Suppressor macrophage (primary cell): ENCODE data around the gene TOP2A.

Experiments
- DNase-seq, 4 experiments: peaks; one replicate each; pipeline ENCODE4 v3.0.0-alpha.2; 2020 to 2022

Gene TOP2A

DNA sequence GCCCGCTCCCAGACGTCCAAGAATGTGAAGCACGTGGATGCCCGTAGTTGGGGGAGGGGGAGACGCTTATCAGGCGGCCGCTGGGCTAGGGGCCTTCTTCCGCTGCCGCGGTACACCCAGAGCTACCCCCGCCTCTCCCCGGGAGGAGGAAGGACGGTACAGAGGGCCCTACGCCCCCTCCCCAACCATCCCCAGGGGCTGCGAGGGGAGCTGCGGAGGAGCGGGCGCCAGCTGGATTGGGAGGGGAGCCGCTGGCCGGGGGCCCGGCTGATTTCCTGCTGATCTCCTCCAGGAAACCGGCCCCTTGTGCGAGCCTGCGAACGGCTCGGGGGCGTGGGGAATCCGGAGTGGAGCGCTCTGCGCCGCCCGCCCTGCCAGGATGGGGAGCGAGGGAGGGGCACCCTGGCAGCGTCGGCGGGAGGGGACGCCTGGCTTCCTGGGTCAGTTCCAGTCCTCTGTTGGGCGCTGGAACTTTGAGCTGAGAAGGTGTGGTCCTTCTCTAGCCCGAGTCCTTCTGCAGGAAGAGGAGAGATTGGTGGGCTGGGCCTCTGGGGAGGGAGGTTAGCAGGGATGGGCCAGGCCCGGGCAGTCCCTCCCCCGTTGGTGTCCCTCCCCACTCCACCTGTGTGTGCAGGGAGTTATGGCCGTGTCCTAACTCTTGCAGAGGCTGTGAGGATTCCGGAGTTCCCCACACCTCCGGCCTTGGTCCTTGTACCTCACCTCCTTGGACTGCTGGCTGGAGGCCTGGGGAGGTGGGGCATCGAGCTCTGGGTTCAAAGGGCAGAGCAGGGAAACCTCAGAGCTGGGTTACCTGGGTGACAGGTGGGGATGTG is 72.3 kb downstream of the TOP2A start:
- DNase-seq, result peak in 1 of 4 experiments; percentile 25

DNA sequence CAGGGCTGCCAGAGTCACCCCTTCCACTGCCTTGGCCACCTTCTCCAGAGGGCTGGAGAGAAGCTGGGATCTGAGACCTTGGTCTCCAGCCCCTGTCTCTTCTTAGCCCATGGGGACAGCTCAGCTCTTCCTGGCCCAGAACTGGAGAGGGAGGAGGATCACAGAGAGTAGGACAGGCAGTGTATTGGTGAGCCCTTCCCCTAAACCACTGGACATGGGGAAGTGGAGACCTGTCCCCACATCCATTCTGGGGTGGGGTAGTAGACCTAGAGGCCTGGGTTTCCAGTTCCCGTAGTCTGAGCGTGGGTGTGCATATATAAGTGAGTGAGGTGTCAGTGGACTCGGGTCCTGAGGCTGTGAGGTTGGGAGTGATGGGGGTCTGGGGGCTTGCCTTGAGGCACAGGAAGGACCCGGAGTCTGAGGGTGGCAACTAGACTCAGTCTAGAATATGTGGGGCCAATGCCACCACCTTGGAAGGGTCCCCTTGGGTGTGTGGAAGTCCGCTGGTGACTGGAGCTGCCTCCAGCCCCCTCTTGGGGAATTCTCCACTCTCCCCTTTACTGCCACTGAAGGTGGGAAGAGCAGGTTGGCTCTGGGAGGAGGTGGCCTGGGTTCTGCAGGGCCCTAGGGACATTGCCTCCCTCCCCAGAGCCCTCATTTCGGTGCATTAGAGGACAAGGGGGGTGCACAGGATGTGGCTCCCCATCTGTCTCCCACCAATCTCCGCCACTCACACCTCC is 73.1 kb downstream of the TOP2A start:
- peak in 3 of 4 experiments; percentile 40 to 67 (median 64) for DNase-seq

DNA sequence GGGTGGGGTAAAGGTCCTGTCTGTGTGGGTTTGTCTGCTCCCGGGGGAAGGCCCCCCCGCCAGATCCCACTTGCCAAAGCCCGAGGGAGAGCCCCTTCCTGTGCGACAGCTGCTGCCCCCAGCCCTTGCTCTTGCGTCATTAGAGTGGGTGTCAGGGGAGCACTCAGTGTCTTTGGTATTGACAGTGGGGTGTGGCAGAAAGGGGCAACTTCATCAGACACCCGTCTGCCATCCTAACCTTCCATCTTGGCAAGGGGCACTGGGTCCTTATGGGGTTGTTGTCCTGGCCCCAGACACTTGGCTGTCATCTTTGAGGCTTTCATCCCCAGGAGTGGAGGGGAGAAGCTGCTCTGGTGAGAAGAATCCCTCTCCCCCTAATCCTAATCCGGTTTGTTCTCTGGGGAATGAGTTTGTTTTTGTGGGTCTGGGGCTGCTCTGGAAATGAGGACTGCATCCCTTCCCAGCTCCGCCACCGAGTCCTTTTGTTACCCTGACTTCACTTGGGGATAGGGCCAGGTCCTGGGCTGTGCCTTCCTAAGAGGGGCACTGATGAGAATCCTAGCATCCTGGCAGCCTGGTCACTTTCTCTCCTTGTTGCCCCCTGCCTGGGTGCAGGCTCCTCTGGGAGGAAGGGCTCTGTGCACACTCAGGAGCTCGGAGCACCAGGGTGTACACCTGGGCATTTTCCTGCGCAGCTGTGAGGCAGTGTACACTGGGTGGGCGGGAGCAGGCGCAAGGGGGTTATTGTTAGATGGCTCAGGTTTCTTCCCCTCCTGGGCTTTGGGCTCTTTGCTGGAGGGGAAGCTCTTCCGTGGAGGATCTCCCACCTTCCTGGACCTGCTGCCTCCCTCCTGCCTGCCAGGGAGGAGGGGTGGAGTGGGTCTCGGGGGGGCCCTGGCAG is 74.2 kb downstream of the TOP2A start:
- DNase-seq, result peak in 3 of 4 experiments; percentile 28 to 64 (median 50)

DNA sequence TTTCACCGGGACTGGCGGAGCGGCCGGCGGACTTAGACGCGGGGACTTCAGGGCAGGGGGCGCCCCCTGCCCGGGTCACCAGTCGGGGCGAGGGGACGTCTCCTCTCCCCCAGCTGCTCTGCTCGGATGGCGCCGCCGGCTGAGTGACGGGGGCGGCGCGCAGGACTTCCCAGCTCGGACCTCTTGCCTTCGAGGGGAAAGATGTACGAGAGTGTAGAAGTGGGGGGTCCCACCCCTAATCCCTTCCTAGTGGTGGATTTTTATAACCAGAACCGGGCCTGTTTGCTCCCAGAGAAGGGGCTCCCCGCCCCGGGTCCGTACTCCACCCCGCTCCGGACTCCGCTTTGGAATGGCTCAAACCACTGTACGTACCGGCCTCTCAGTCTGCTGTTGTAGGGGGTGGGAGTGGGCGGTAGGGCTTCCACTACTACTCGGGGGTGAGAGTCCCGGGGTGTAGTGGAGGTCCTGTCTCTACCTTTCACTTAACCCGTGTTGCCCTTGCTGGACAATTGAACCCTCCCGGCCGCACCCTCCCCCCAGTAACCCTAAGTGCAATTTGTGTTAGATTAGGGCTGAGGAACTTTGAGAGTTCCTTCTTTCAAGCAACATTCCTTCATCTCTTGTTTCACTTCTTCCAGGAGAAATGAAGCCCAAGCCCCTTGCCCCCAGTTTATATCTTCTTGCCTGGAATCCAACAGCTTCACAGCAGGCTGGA is 75.0 kb downstream of the TOP2A start:
- DNase-seq, result peak in 2 of 4 experiments; percentile 38 to 46

DNA sequence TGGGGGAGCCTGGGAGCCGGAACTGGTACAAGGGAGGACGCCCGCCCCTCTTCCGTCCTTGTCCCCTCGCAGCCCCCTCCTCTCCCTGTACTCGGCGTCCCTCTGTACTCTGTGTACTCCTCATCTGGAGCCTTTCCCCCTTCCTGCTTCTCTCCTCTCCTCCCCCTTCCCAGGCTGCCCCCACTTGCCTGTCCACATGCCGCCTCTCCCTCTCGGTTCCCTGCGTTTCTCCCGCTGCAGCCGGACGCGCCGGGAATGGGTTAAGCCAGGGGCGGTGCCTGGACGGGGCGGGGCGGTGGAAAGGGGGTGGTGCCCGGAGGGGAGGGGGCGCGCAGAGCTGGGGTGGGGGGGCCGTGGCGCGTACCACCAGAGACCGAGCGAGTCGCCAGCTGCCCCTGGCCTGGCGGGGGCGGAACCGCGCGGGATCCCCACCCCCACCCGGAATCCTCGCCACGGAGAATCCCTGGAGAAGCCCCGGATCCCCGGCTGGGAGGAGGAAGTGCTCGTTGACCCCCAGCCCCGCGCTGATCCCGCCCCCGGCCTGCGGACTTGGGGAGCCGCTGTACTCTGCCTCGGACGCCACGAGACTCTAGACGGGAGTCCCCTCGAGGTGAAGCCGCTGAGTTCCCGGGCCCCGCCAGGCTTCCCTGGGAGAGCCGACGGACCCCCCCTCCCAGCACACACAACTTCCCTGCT is 75.7 kb downstream of the TOP2A start:
- DNase-seq, result peak; percentile 67 to 81 (median 72)

DNA sequence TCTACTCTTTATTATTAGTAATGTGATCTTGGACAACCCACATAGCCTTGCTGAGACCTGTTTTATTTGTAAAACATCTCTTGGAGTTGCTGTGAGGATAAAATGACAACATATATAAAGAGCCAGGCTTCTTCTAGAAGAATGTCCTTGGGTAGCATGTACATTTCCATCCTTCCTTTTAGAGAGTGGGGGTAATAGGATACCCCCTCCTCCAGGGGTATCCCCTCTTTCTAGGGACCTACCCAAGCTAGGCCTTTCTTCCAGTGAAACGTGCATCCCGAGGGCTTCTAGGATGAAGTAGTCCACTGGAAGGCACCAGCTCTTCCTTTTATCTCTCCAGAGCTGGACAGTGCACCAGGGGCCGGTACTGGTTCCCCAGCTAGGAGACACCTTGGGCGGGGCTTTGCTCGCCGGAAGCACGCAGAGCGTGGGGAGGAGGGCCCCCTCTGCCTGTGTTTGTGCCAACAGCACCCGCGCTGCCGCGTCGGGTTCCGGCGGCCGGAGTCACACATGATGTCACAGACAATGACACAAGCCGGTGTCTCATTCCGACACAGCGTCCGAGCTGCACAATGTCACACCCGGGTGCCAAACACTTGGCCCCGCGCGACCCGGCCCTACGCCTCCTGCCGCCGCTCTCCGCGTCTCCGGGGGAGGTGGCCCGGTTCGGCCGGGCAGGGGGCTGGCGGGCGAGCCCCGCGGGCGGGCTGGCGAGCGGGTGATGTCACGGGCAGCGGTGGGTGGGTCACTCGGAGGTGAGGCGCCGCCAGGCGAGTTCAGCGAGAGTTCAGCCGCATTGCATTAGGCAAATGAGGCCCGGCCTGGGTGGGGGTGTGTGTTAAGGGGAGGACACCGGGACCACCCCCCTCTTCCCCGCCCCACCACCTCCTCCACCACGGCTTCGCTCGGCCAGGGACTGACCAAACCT is 76.6 kb downstream of the TOP2A start:
- peak; percentile 95 to 98 (median 96) for DNase-seq

DNA sequence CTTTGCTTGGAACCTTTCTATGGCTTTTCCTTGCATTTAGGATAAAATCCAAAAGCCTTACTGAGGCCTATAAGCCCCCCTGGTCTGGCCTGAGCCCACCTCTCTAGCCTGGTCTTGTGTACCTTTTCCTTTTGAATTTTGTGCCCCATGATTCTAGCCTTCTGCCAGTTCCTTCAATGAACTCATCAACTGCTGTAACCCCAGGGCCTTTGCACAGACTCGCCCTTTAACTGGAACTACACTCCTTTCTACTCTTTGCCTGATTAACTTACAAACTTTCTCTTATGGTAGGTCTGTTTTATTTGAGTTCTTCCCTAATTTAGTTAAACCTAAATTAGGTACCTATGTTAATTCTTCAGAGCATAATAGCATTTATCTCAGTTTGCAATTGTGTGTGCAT is 77.4 kb downstream of the TOP2A start:
- no peak for DNase-seq

DNA sequence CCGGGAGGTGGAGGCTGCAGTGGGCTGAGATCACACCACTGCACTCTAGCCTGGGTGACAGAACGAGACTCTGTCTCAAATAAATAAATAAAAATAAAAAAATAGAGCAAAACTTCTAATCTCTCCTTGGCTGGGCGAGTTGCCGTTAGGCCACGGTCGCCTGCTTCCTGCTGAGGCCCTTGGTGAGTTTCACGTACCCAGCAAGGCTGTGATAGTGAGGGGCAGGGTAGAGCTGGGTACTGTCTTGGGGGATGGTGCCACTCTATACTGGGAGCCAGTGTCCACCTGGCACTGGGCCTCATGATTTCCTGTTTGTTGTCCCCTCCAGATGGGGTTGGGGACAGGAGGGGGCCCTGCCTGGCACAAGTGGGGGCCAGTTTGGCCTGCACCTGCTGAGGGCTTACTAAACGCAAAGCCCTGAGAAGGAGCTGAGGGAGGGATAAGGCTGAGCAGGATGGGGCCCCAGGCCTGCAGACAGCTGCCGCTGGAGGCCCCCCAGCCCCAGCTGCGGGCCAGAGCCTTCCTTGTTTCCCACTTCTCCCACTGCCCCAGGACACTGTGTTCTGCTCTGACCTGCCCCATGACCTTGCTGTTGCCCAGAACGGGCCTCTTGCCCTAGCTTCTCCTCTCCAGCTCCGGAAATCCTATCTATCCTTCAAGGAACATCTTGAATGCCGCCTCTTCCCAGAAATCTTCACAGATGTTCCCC is 78.6 kb downstream of the TOP2A start:
- DNase-seq, result no peak
